SK-N-MC (cell line): ENCODE results near the gene VSIG2.

Experiments used
- DNase-seq: peaks from one replicate; pipeline ENCODE4 v3.0.0-alpha.2; 2011; ENCODE audit warnings: low read depth, low spot score
- H3K27ac ChIP-seq: fragments of 200-600 bp; sonication (generic); 2 replicates; pipeline ENCODE4 v1.5.1; 2016; ENCODE audit warnings: mixed run types
- H3K36me3 ChIP-seq: fragments of 200-600 bp; sonication (generic); 2 replicates; pipeline ENCODE4 v1.6.1; 2017; ENCODE audit warnings: antibody characterized with exemption, low read length, mixed read lengths; ENCODE audit not compliant: insufficient read depth
- H3K4me3 ChIP-seq: fragments of 200-600 bp; sonication (generic); 2 replicates; pipeline ENCODE4 v1.5.1; 2016
- H3K9ac ChIP-seq: fragments of 200-600 bp; sonication (generic); 2 replicates; pipeline ENCODE4 v1.8.0; 2017; ENCODE audit warnings: mixed run types, mixed read lengths; ENCODE audit not compliant: insufficient read length
- H3K9me3 ChIP-seq: fragments of 200-600 bp; sonication (generic); 2 replicates; pipeline ENCODE4 v1.6.1; 2017; ENCODE audit warnings: low read depth, mild to moderate bottlenecking, antibody characterized with exemption, low read length, moderate library complexity, mixed read lengths
- EZH2 ChIP-seq: fragments of 200-600 bp; sonication (generic); IDR thresholded peaks from one replicate; pipeline ENCODE4 v1.6.1; 2017; ENCODE audit warnings: antibody characterized with exemption
- FOXP2 ChIP-seq: optimal IDR thresholded peaks from 2 replicates; pipeline ENCODE3; 2011; ENCODE audit warnings: mild to moderate bottlenecking, moderate library complexity; ENCODE audit not compliant: insufficient read depth; ENCODE audit errors: extremely low read length, control extremely low read depth
- POLR2AphosphoS5 ChIP-seq: IDR thresholded peaks from 2 replicates; pipeline ENCODE4 v1.6.1; 2012; ENCODE audit warnings: mild to moderate bottlenecking, low read depth, low read length, borderline replicate concordance

VSIG2 gene

GRCh38 chr11:124700028-124700427 lies 52.0 kb downstream of the VSIG2 start:
- Histone ChIP-seq H3K9ac (no peak overlapping the region), H3K9me3 (no peaks in the 10 kb centered on the region), H3K36me3 (no peaks in the 10 kb centered on the region), H3K4me3 (no peak overlapping the region), H3K27ac (no peak overlapping the region)
- DNase-seq = no peak
- TF ChIP-seq EZH2 = no peak
- TF ChIP-seq POLR2AphosphoS5 = no peak
- TF ChIP-seq FOXP2 = no peak

DNA sequence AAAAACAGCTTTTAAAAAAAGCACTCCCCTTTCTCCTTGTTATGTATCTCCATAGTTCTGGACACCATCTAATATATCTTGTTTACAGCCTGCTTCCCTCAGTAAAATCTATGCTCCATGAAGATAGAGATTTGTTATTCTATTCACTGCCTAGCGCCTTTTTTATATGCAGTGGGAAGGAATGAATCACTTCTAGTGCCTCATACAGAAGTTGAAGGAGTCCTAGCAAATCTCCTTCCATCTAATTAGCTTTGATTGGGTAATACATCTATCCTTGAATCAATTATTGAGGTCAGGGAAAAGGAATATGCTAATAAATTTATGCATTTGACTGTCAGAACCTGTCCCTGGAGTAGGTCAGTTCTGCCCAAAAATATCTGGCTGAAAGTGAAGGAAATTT lies 52.5 kb downstream of the VSIG2 start:
- Histone ChIP-seq H3K4me3 (no peak overlapping the region), H3K9me3 (no peaks in the 10 kb centered on the region), H3K27ac (no peak overlapping the region), H3K9ac (no peak overlapping the region), H3K36me3 (no peaks in the 10 kb centered on the region)
- no peak for DNase-seq
- TF ChIP-seq POLR2AphosphoS5 (no peak), FOXP2 (no peak), EZH2 (no peak)
